ENCODE data around the gene HIP1R. TPM values are rescaled to one million over a fixed set of nuclear protein-coding genes. Genes with fewer than 3 reads are reported as not detected.

Gene HIP1R
- total and polyA plus RNA-seq, 7 donors, result 4.2 to 77.4 (median 15.2) TPM

- no peaks in the 10 kb centered on the region for H3K27me3 ChIP-seq
- H3K4me3 ChIP-seq, result no peak overlapping the region
- WGBS, 2 donors, result 83 to 86% methylated on average over 5 of the region's 5 CpGs
- intact Hi-C loops (cut with DNase I), result no loop called here
- no peaks in the 10 kb centered on the region for H3K9me3 ChIP-seq
- no peak overlapping the region for H3K27ac ChIP-seq
- H3K4me1 ChIP-seq, result no peaks in the 10 kb centered on the region
- no peaks in the 10 kb centered on the region for H3K36me3 ChIP-seq
- TF ChIP-seq POLR2AphosphoS5 (IDR thresholded peaks at IDR 0.05), result no peak
- TF ChIP-seq CTCF (IDR thresholded peaks at IDR 0.05), result no peak
- TF ChIP-seq POLR2A (IDR thresholded peaks at IDR 0.05), result no peak
- TF ChIP-seq EP300 (IDR thresholded peaks at IDR 0.05), result no peak
- DNase-seq, result no peak
Measured at GRCh38 chr12:122789637-122790036, 45.6 kb upstream of the HIP1R start.

- TF ChIP-seq EP300 (IDR thresholded peaks at IDR 0.05) (no peak), POLR2A (IDR thresholded peaks at IDR 0.05) (no peak), POLR2AphosphoS5 (IDR thresholded peaks at IDR 0.05) (no peak), CTCF (IDR thresholded peaks at IDR 0.05) (no peak)
- no peak for DNase-seq
- Histone ChIP-seq H3K4me1 (no peaks in the 10 kb centered on the region), H3K36me3 (no peaks in the 10 kb centered on the region), H3K4me3 (no peak overlapping the region), H3K27ac (no peak overlapping the region), H3K9me3 (no peaks in the 10 kb centered on the region), H3K27me3 (no peaks in the 10 kb centered on the region)
- 74 to 87% methylated on average over 5 of the region's 5 CpGs for WGBS, 2 donors
- intact Hi-C loops (cut with DNase I), result no loop called here
Measured at GRCh38 chr12:122790393-122791075, 44.7 kb upstream of the HIP1R start.

GRCh38 chr12:122793685-122794106 is 41.6 kb upstream of the HIP1R start:
- 12 to 24% methylated on average over 10 of the region's 10 CpGs for WGBS, 2 donors
- Histone ChIP-seq H3K36me3 (no peaks in the 10 kb centered on the region), H3K4me1 (no peaks in the 10 kb centered on the region), H3K27ac (no peak overlapping the region), H3K9me3 (no peaks in the 10 kb centered on the region), H3K4me3 (no peak overlapping the region), H3K27me3 (no peaks in the 10 kb centered on the region)
- DNase-seq, result no peak
- intact Hi-C loops (cut with DNase I), result loop anchor here (1.0 kb wide), 1 partner anchor 159 kb away; no protein-coding TSS in a partner anchor
- TF ChIP-seq CTCF (IDR thresholded peaks at IDR 0.05), result peak; percentile 27 to 69 (median 42)
- no peak for TF ChIP-seq POLR2A (IDR thresholded peaks at IDR 0.05)
- TF ChIP-seq POLR2AphosphoS5 (IDR thresholded peaks at IDR 0.05), result no peak

GRCh38 chr12:122795807-122796206 is 39.5 kb upstream of the HIP1R start:
- no peak for DNase-seq
- 89% methylated on average over 4 of the region's 4 CpGs for WGBS, 2 donors
- no peaks in the 10 kb centered on the region for H3K4me1 ChIP-seq
- no peak for TF ChIP-seq EP300 (IDR thresholded peaks at IDR 0.05)
- H3K27ac ChIP-seq, result no peak overlapping the region
- no peaks in the 10 kb centered on the region for H3K9me3 ChIP-seq
- intact Hi-C loops (cut with DNase I), result no loop called here
- no peaks in the 10 kb centered on the region for H3K27me3 ChIP-seq
- H3K4me3 ChIP-seq, result no peak overlapping the region
- H3K36me3 ChIP-seq, result no peaks in the 10 kb centered on the region

GRCh38 chr12:122799641-122800243 is 35.5 kb upstream of the HIP1R start:
- TF ChIP-seq EP300 (IDR thresholded peaks at IDR 0.05) (no peak), CTCF (IDR thresholded peaks at IDR 0.05) (no peak), POLR2A (IDR thresholded peaks at IDR 0.05) (no peak), POLR2AphosphoS5 (IDR thresholded peaks at IDR 0.05) (no peak)
- Histone ChIP-seq H3K4me3 (no peak overlapping the region), H3K27ac (no peak overlapping the region), H3K27me3 (no peaks in the 10 kb centered on the region), H3K36me3 (no peaks in the 10 kb centered on the region), H3K9me3 (no peaks in the 10 kb centered on the region), H3K4me1 (no peaks in the 10 kb centered on the region)
- no peak for DNase-seq
- 81 to 90% methylated on average over 13 of the region's 13 CpGs for WGBS, 2 donors
- intact Hi-C loops (cut with DNase I), result no loop called here

All from sigmoid colon (tissue), 7 donors.